Astrocyte (in vitro differentiated cells and primary cell): ENCODE results near the gene ASB1.

ENCODE experiments used
- EZH2 ChIP-seq: IDR thresholded peaks from 2 replicates; pipeline ENCODE4 v1.6.1; 2012; ENCODE audit warnings: mild to moderate bottlenecking, low read length, inconsistent platforms; ENCODE audit not compliant: insufficient read depth
- TF ChIP-seq, protein P1 (sequence below): IDR thresholded peaks from 2 replicates; pipeline ENCODE4 v1.5.1; 2011; ENCODE audit warnings: low read depth, mild to moderate bottlenecking, inconsistent platforms, low read length, moderate library complexity; ENCODE audit not compliant: insufficient read depth

DNA sequence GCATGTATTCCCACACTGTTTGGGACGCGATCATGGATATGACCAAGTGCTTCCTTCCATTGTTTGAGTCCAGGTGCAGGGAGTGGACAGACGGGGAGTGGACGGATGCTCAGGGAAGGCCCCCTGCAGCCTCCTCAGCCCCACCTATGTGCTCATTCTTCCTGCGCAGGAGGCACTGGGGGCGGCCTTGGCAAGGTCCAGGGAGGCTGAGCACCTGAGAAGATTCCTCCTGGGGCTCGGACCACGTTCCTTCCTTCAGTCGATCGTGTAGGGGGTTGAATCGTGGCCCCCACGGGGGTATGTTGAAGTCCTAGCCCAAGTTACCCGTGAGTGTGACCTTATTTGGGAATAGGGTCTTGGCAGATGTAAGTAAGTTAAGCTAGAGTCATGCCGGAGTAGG lies 60.4 kb downstream of the ASB1 start:
- TF ChIP-seq, protein P1, sequence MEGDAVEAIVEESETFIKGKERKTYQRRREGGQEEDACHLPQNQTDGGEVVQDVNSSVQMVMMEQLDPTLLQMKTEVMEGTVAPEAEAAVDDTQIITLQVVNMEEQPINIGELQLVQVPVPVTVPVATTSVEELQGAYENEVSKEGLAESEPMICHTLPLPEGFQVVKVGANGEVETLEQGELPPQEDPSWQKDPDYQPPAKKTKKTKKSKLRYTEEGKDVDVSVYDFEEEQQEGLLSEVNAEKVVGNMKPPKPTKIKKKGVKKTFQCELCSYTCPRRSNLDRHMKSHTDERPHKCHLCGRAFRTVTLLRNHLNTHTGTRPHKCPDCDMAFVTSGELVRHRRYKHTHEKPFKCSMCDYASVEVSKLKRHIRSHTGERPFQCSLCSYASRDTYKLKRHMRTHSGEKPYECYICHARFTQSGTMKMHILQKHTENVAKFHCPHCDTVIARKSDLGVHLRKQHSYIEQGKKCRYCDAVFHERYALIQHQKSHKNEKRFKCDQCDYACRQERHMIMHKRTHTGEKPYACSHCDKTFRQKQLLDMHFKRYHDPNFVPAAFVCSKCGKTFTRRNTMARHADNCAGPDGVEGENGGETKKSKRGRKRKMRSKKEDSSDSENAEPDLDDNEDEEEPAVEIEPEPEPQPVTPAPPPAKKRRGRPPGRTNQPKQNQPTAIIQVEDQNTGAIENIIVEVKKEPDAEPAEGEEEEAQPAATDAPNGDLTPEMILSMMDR: no peak
- TF ChIP-seq EZH2: no peak
